ACHN (cell line): Measurements from ENCODE around the gene EXTL1.

ENCODE experiments used
- DNase-seq: peaks from one replicate; pipeline ENCODE4 v3.0.0-alpha.2; 2015
- in situ Hi-C: cut with HindIII; loops from 2 replicates; pipeline ENCODE4 v1.10.0; 2017; ENCODE audit warnings: low sequenced_read_pairs, low pct_ligation_motif_present, low pct_unique_long_range_greater_than_20kb

Gene EXTL1

DNA sequence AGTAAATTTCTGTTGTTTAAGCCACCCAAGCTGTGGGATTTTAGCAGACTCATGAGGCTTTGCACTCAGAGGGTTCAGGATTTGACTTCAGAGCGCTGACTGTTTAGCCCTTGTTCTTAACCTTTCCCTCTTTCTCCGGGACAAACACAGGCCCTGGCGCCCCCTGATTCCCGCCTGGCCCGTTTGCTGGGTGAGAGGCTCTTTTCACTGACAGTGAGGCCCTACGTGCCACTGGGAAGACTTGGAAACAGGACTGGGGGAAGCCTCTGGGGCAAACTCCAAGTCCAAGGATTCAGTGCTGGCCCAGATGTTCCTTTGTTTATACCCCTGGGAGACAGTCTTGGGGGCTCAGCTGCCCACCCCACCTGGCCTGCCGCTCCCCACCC lies 57.6 kb downstream of the EXTL1 start:
- no peak for DNase-seq
- in situ Hi-C loops, result no loop called here

- no peak for DNase-seq
- in situ Hi-C loops, result no loop called here
These were observed 58.6 kb downstream of the EXTL1 start for GRCh38 chr1:26079960-26080814.

- in situ Hi-C loops, result no loop called here
- no peak for DNase-seq
These were observed 59.9 kb downstream of the EXTL1 start for GRCh38 chr1:26081267-26082019.

DNA sequence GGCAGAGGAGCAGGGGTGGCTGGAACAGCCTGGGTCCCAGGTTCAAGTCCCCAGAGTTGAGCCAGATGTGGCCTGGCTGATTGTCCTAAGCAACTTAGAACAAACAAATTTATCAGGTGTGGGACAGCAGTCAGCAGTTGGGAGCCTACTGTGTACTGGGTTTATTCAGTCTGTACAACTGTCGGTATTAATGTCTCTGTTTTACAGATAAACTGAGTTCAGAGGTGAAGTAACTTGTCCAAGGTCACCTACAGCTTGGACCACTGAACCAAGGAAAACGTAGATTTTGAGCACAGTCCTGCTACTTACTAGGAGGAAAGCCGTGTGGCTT lies 60.4 kb downstream of the EXTL1 start:
- in situ Hi-C loops, result no loop called here
- no peak for DNase-seq

GRCh38 chr1:26083208-26083607 lies 61.6 kb downstream of the EXTL1 start:
- in situ Hi-C loops, result no loop called here
- no peak for DNase-seq

DNA sequence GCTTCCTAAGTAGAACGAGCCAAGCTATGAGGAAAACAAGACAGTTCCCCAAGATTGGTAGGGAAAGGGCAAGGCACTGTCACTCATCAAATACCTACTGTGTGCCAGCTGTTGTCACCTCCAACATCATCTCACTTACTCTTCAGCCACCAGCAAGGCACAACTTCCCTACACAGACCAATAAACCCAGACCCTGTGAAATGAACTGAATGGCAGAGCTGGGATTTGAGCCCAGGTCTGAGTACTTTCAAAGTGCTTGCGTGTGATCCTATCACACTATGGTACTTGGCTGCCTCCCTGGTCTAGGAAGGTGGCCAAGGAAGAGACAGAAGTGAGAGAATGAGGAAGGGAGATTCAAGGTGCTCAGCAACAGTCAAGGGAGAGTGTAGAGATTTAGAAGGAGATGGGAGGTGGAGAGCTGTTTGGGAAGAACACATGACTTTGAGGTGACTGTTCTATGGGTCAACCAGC lies 62.6 kb downstream of the EXTL1 start:
- no peak for DNase-seq
- in situ Hi-C loops, result no loop called here

DNA sequence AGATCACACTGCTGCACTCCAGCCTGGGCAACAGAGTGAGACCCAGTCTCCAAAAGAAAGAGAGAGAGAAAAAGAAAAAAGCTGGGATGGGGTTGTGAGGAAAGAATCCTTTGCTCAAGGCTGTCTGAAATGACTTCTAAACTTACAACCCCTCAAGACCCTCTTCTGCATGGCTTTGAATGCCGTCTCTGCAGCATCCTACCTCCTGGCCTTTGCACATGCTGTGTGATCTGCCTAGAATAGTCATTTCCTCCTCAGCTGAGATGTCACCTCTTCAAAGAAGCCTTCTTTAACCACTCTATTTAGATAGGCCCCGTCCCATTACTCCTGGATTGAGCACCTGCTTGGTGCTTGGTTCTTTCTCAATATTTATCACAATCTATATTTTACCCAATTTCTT lies 63.3 kb downstream of the EXTL1 start:
- DNase-seq, result no peak
- in situ Hi-C loops, result no loop called here
